Measurements from ENCODE around the gene MFAP2. TPM values are rescaled to one million over a fixed set of nuclear protein-coding genes. Genes with fewer than 3 reads are reported as not detected.

The MFAP2 gene
- total and polyA plus RNA-seq, 2 experiments from 2014 or later = 79.7 to 91.4 TPM

GRCh38 chr1:17012775-17013490, 32.5 kb upstream of the MFAP2 start:
- Histone ChIP-seq H3K4me3 (no peak overlapping the region), H3K36me3 (no peaks in the 10 kb centered on the region), H3K4me1 (ENCODE audit: low read depth) (no peaks in the 10 kb centered on the region), H3K27me3 (no peaks in the 10 kb centered on the region), H3K27ac (no peak overlapping the region), H3K9me3 (ENCODE audit: low read depth) (no peaks in the 10 kb centered on the region)
- TF ChIP-seq CTCF (IDR thresholded peaks at IDR 0.05; ENCODE audit: low read depth, low read length) = no peak
- peak in 1 of 2 donors; percentile 50 for DNase-seq (ENCODE audit: low read depth in 1 of 2, low spot score in 1 of 2)

- Histone ChIP-seq H3K27ac (no peak within 1 kb of the TSS), H3K27me3 (no peaks in the 10 kb centered on the region)
Measured at GRCh38 chr1:17011439-17012307, 31.3 kb upstream of the MFAP2 start, which contains the start of gene ATP13A2. Gene ATP13A2, minus strand, starts transcription at chr1:17011928. Its CDS starts 190 bp downstream, at chr1:17011738.

GRCh38 chr1:17011092-17011438, 30.6 kb upstream of the MFAP2 start:
- no peak for DNase-seq (ENCODE audit: low read depth in 1 of 2, low spot score in 1 of 2)

More at GRCh38 chr1:17011439-17012307, 31.3 kb upstream of the MFAP2 start, which contains the start of gene ATP13A2:
- no peak for TF ChIP-seq CTCF (IDR thresholded peaks at IDR 0.05; ENCODE audit: low read depth, low read length)
- no peaks in the 10 kb centered on the region for H3K4me1 ChIP-seq (ENCODE audit: low read depth)
- no peaks in the 10 kb centered on the region for H3K36me3 ChIP-seq
- H3K4me3 ChIP-seq = peak within 1 kb of the TSS; percentile 90
- H3K9me3 ChIP-seq (ENCODE audit: low read depth) = no peaks in the 10 kb centered on the region
- peak; percentile 67 to 92 for DNase-seq (ENCODE audit: low read depth in 1 of 2, low spot score in 1 of 2)

GRCh38 chr1:17009706-17010105, 29.3 kb upstream of the MFAP2 start:
- no peak for TF ChIP-seq CTCF (IDR thresholded peaks at IDR 0.05; ENCODE audit: low read depth, low read length)
- H3K4me3 ChIP-seq = no peak overlapping the region
- no peak for DNase-seq (ENCODE audit: low read depth in 1 of 2, low spot score in 1 of 2)

More at GRCh38 chr1:17011092-17011438, 30.6 kb upstream of the MFAP2 start:
- H3K36me3 ChIP-seq = no peaks in the 10 kb centered on the region
- H3K27ac ChIP-seq = no peak overlapping the region
- H3K4me3 ChIP-seq = peak overlapping the region; percentile 90
- H3K4me1 ChIP-seq (ENCODE audit: low read depth) = no peaks in the 10 kb centered on the region
- H3K9me3 ChIP-seq (ENCODE audit: low read depth) = no peaks in the 10 kb centered on the region
- no peaks in the 10 kb centered on the region for H3K27me3 ChIP-seq
- no peak for TF ChIP-seq CTCF (IDR thresholded peaks at IDR 0.05; ENCODE audit: low read depth, low read length)

GRCh38 chr1:17008208-17008855, 27.9 kb upstream of the MFAP2 start:
- peaks cover 2% of the 10 kb centered on the region for H3K36me3 ChIP-seq
- no peaks in the 10 kb centered on the region for H3K27me3 ChIP-seq
- no peak for TF ChIP-seq CTCF (IDR thresholded peaks at IDR 0.05; ENCODE audit: low read depth, low read length)
- no peak for DNase-seq (ENCODE audit: low read depth in 1 of 2, low spot score in 1 of 2)
- no peak overlapping the region for H3K27ac ChIP-seq
- no peaks in the 10 kb centered on the region for H3K4me1 ChIP-seq (ENCODE audit: low read depth)
- H3K4me3 ChIP-seq = no peak overlapping the region
- H3K9me3 ChIP-seq (ENCODE audit: low read depth) = no peaks in the 10 kb centered on the region

More at GRCh38 chr1:17009706-17010105, 29.3 kb upstream of the MFAP2 start:
- Histone ChIP-seq H3K9me3 (ENCODE audit: low read depth) (no peaks in the 10 kb centered on the region), H3K4me1 (ENCODE audit: low read depth) (no peaks in the 10 kb centered on the region), H3K27ac (no peak overlapping the region), H3K36me3 (no peaks in the 10 kb centered on the region), H3K27me3 (no peaks in the 10 kb centered on the region)

Measured in cardiac muscle cell (in vitro differentiated cells and primary cell).